Measurements from ENCODE around the gene USP20.
A peak's percentile ranks its signal among the peaks of the same experiment; 100 is the strongest.

USP20 gene

GRCh38 chr9:129923589-129923988 is 88.3 kb downstream of the USP20 start (continued):
- TF ChIP-seq PRDM10 (tag by site-specific recombination; IDR thresholded peaks at IDR 0.05) (no peak), ZNF555 (tag by site-specific recombination; conservative IDR thresholded peaks at IDR 0.05) (no peak), ZNF785 (tag by site-specific recombination; IDR thresholded peaks at IDR 0.05) (no peak), ZNF624 (tag by site-specific recombination; IDR thresholded peaks at IDR 0.05) (no peak), TCF7L2 (IDR thresholded peaks at IDR 0.05; ENCODE audit: borderline replicate concordance, low read depth, low read length) (no peak), KLF10 (tag by site-specific recombination; IDR thresholded peaks at IDR 0.05) (no peak)

GRCh38 chr9:129929496-129930125 is 94.4 kb downstream of the USP20 start:
- Histone ChIP-seq H3K9me3 (ENCODE audit: control insufficient read depth, insufficient read depth, low read depth, low read length) (no peaks in the 10 kb centered on the region), H3K4me3 (ENCODE audit: low read depth, low read length) (no peak overlapping the region), H3K4me1 (ENCODE audit: control insufficient read depth, insufficient read depth, low read length) (no peaks in the 10 kb centered on the region), H3K36me3 (ENCODE audit: control insufficient read depth in 2 of 2, insufficient read depth in 1 of 2, low read length in 2 of 2) (peaks cover 3 to 18% of the 10 kb centered on the region in 2 experiments; a peak in 2 of 3 replicates), H3K27ac (ENCODE audit: extremely low read depth, low read depth, low read length) (no peak overlapping the region)
- CTCF ChIA-PET = interaction anchor here (0.7 to 1.5 kb wide), 2 partner anchors 44 to 105 kb away, joined by 3 to 4 read pairs; no protein-coding TSS in a partner anchor
- POLR2A ChIA-PET = no interaction called here
- TF ChIP-seq REPIN1 (tag by site-specific recombination; IDR thresholded peaks at IDR 0.05; ENCODE audit: low read depth) (no peak), ZSCAN5A (tag by site-specific recombination; IDR thresholded peaks at IDR 0.05) (no peak), ZNF654 (tag by site-specific recombination; IDR thresholded peaks at IDR 0.05; ENCODE audit: low read depth) (peak; percentile 20; the same call in 1 of the 2 replicates), ZNF626 (tag by site-specific recombination; IDR thresholded peaks at IDR 0.05) (no peak), RBAK (tag by site-specific recombination; IDR thresholded peaks at IDR 0.05) (no peak), ZNF792 (tag by site-specific recombination; IDR thresholded peaks at IDR 0.05) (no peak)

GRCh38 chr9:129930743-129931142 is 95.5 kb downstream of the USP20 start:
- ChIA-PET CTCF (no interaction called here), POLR2A (interaction anchor here (0.6 kb wide), 1 partner anchor 63 kb away, joined by 3 read pairs; no protein-coding TSS in a partner anchor)
- Histone ChIP-seq H3K27ac (ENCODE audit: extremely low read depth, low read depth, low read length) (no peak overlapping the region), H3K4me3 (ENCODE audit: low read depth, low read length) (no peak overlapping the region), H3K36me3 (ENCODE audit: control insufficient read depth in 2 of 2, insufficient read depth in 1 of 2, low read length in 2 of 2) (peaks cover 3 to 14% of the 10 kb centered on the region in 2 experiments; a peak in 2 of 3 replicates), H3K4me1 (ENCODE audit: control insufficient read depth, insufficient read depth, low read length) (no peaks in the 10 kb centered on the region), H3K9me3 (ENCODE audit: control insufficient read depth, insufficient read depth, low read depth, low read length) (no peaks in the 10 kb centered on the region)
- TF ChIP-seq ZNF311 (tag by site-specific recombination; IDR thresholded peaks at IDR 0.05; ENCODE audit: borderline replicate concordance) = no peak
- TF ChIP-seq ZNF501 (tag by site-specific recombination; IDR thresholded peaks at IDR 0.05) = no peak
- TF ChIP-seq ZNF623 (tag by site-specific recombination; IDR thresholded peaks at IDR 0.05) = no peak
- no peak for TF ChIP-seq ZNF585B (tag by site-specific recombination; IDR thresholded peaks at IDR 0.05)
- no peak for TF ChIP-seq HOXA7 (CRISPR knock-in tag; IDR thresholded peaks at IDR 0.05; ENCODE audit: borderline replicate concordance)
- no peak for TF ChIP-seq ZBTB6 (tag by site-specific recombination; IDR thresholded peaks at IDR 0.05)
- TF ChIP-seq HOXC10 (CRISPR knock-in tag; IDR thresholded peaks at IDR 0.05) = no peak
- no peak for TF ChIP-seq ZBTB10 (tag by site-specific recombination; IDR thresholded peaks at IDR 0.05)
- no peak for TF ChIP-seq ZNF155 (tag by site-specific recombination; IDR thresholded peaks at IDR 0.05)
- TF ChIP-seq ZSCAN30 (tag by site-specific recombination; IDR thresholded peaks at IDR 0.05) = no peak
- TF ChIP-seq SCRT2 (tag by site-specific recombination; IDR thresholded peaks at IDR 0.05) = no peak
- no peak for TF ChIP-seq ZNF18 (tag by site-specific recombination; IDR thresholded peaks at IDR 0.05)

Data from HEK293 (cell line).